A673 (cell line): ENCODE measurements around the gene ASAP2. TPM values are rescaled to one million over a fixed set of nuclear protein-coding genes. Genes with fewer than 3 reads are reported as not detected.

ENCODE experiments used
- BruUV-seq: library from RNA; stranded (reverse); fragments of 400-500 nt; replicated peaks from 2 replicates; lab custom pipeline; 2021; lab: Mats Ljungman, UMichigan
- CTCF ChIA-PET: fragments of 300-600 bp; sonication (Branson Sonifier 250); formaldehyde crosslinking; loops from one replicate; lab custom pipeline; 2022; ENCODE audit warnings: antibody characterized with exemption; lab: Charles Lee
- POLR2A ChIA-PET: fragments of 300-600 bp; sonication (Branson Sonifier 250); formaldehyde crosslinking; loops from one replicate; lab custom pipeline; 2022; ENCODE audit warnings: antibody characterized with exemption; ENCODE audit not compliant: low non-redundant PET; lab: Charles Lee
- DNase-seq: peaks from one replicate; pipeline ENCODE4 v3.0.0-alpha.2; 2015; ENCODE audit warnings: low spot score
- H3K27ac ChIP-seq: fragments of 200-600 bp; sonication (generic); 2 replicates; pipeline ENCODE4 v1.5.1; 2016; ENCODE audit warnings: mixed run types, low read depth, mild to moderate bottlenecking, mixed read lengths, antibody characterized with exemption, low read length; ENCODE audit not compliant: poor library complexity, severe bottlenecking
- H3K27me3 ChIP-seq: fragments of 200-600 bp; sonication (generic); replicated peaks from 2 replicates; pipeline ENCODE4 v1.6.1; 2017; ENCODE audit warnings: mixed run types, low read depth, mild to moderate bottlenecking, mixed read lengths, antibody characterized with exemption, low read length; ENCODE audit not compliant: insufficient read depth, poor library complexity
- H3K36me3 ChIP-seq: fragments of 200-600 bp; sonication (generic); 2 replicates; pipeline ENCODE4 v1.6.1; 2016; ENCODE audit warnings: mixed run types, mild to moderate bottlenecking, mixed read lengths, antibody characterized with exemption, low read length; ENCODE audit not compliant: insufficient read depth, poor library complexity, severe bottlenecking
- H3K4me1 ChIP-seq: fragments of 200-600 bp; sonication (generic); 2 replicates; pipeline ENCODE4 v1.6.1; 2017; ENCODE audit warnings: mixed run types, mild to moderate bottlenecking, mixed read lengths, antibody characterized with exemption, low read length; ENCODE audit not compliant: insufficient read depth, poor library complexity, severe bottlenecking
- H3K4me3 ChIP-seq: fragments of 200-600 bp; sonication (generic); 2 replicates; pipeline ENCODE4 v1.5.1; 2016; ENCODE audit warnings: low read depth, mixed run types, mild to moderate bottlenecking, mixed read lengths, low read length; ENCODE audit not compliant: poor library complexity, severe bottlenecking
- H3K9me3 ChIP-seq: fragments of 200-600 bp; sonication (generic); 2 replicates; pipeline ENCODE4 v1.6.1; 2016; ENCODE audit warnings: mixed run types, low read depth, mild to moderate bottlenecking, mixed read lengths, antibody characterized with exemption, low read length; ENCODE audit not compliant: poor library complexity, severe bottlenecking
- EZH2 ChIP-seq: fragments of 200-600 bp; sonication (generic); IDR thresholded peaks from 2 replicates; pipeline ENCODE4 v1.6.1; 2017; ENCODE audit warnings: borderline replicate concordance, low read depth, mild to moderate bottlenecking, mixed read lengths, antibody characterized with exemption, low read length; ENCODE audit not compliant: poor library complexity, severe bottlenecking
- intact Hi-C: fragments of 100-400 bp; cut with micrococcal nuclease; formaldehyde crosslinking; loops from one replicate; pipeline ENCODE4 v1.10.0; 2022; ENCODE audit not compliant: unreplicated experiment
- total RNA-seq: library from RNA; stranded (reverse); gene quantifications from 2 replicates; pipeline ENCODE4 v1.2.3, GENCODE V29; 2021
- TF ChIP-seq, protein P1 (sequence below): fragments of 300-800, 200-600 bp; sonication (generic); conservative IDR thresholded peaks from 2 replicates; pipeline ENCODE4 v1.5.1; 2017; ENCODE audit warnings: low read depth, mild to moderate bottlenecking, antibody characterized with exemption, low read length, moderate library complexity, mixed read lengths

ASAP2 gene
- total RNA-seq, 1 experiment from 2014 or later: 46.8 TPM

DNA sequence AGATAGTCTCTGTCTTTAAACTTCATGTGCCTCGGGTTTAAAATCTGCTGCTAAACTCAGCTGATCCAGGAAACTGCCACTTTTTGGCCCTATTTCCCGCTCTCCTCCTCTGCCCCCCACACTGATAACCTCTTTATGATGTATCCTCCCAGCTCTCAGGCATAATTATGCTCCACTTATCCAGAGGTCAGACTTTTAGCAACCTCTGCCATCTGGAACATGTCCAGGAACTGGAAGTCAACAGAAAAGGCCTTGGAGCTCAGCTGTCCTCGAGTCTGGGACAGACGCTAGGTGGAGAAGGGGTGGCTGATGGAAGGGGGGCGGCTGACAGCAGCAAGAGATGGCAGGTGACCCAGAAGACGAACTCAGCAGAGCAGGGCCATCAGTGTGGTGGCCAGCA is 41.2 kb downstream of the ASAP2 start:
- intact Hi-C loops: no loop called here
- ChIA-PET POLR2A (no interaction called here), CTCF (no interaction called here)

DNA sequence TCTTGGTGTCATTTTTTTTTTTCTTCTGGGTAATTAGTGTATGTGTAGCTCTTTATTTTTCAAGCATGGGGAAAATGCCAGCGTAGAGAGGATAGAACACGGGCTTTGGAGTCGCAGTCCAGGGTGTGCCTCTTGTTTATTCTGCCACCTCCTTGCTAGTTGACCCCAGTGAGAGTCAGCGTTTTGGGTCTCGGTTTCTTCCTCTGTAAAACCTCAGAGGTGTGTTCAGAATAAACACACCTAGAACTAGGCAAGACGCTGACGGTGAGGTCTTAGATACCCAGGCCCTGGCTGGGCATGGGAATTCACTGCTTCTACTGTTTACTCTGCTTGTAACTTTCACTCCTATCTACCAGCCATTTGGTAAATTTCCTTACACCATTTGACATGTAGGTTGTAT is 41.8 kb downstream of the ASAP2 start:
- H3K9me3 ChIP-seq: no peaks in the 10 kb centered on the region
- CTCF ChIA-PET: no interaction called here
- POLR2A ChIA-PET: no interaction called here
- peaks cover 52% of the 10 kb centered on the region for H3K4me1 ChIP-seq
- intact Hi-C loops: no loop called here
- BruUV-seq: no TSS peak
- no peaks in the 10 kb centered on the region for H3K36me3 ChIP-seq
- H3K27ac ChIP-seq: no peak overlapping the region
- no peak overlapping the region for H3K4me3 ChIP-seq
- TF ChIP-seq EZH2: no peak
- TF ChIP-seq, protein P1, sequence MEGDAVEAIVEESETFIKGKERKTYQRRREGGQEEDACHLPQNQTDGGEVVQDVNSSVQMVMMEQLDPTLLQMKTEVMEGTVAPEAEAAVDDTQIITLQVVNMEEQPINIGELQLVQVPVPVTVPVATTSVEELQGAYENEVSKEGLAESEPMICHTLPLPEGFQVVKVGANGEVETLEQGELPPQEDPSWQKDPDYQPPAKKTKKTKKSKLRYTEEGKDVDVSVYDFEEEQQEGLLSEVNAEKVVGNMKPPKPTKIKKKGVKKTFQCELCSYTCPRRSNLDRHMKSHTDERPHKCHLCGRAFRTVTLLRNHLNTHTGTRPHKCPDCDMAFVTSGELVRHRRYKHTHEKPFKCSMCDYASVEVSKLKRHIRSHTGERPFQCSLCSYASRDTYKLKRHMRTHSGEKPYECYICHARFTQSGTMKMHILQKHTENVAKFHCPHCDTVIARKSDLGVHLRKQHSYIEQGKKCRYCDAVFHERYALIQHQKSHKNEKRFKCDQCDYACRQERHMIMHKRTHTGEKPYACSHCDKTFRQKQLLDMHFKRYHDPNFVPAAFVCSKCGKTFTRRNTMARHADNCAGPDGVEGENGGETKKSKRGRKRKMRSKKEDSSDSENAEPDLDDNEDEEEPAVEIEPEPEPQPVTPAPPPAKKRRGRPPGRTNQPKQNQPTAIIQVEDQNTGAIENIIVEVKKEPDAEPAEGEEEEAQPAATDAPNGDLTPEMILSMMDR: no peak
- no peaks in the 10 kb centered on the region for H3K27me3 ChIP-seq
- no peak for DNase-seq

More for the DNA sequence above, 41.2 kb downstream of the ASAP2 start:
- H3K4me3 ChIP-seq: no peak overlapping the region
- no peaks in the 10 kb centered on the region for H3K9me3 ChIP-seq
- no peak for DNase-seq
- BruUV-seq: no TSS peak
- peak overlapping the region; percentile 13 for H3K27ac ChIP-seq
- no peaks in the 10 kb centered on the region for H3K27me3 ChIP-seq
- H3K36me3 ChIP-seq: no peaks in the 10 kb centered on the region
- no peak for TF ChIP-seq EZH2
- TF ChIP-seq, protein P1: no peak
- H3K4me1 ChIP-seq: peaks cover 52% of the 10 kb centered on the region

DNA sequence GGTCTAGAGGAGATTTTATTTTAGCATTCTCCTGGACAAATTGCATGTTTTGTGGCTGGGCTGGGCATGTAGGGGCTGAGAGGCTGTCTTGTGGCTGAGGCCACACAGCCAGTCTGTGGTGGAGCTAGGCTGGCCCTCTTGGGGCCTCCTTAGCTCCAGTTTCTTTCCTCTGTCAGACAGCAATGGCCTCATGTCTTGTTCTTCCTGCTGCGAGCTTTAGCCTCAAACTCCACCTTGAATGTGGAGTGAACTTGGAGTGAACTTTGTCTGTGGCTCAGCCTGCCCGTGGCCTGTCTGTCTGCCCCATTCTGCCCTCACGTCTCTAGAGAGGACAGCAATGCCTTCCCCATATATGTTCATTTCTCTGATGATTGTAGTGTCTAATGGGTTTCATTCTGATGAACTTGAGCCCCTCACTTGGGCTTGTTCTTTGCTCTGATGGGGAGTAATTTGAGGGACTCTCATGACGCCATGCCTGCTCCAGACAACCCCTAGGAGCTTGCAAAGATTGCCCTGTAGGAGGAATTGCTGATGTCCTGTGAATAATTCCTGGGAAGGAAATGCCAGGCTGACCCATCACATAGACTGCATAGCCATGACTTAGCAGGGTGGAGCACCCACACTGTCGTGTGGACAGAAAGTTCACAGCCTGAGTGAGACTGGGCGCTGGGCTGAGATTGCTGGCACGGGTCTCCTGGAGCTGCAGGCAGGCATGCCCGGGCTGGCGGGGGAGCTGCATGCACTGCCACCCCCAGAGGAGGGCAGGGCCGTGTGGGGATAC is 42.6 kb downstream of the ASAP2 start:
- intact Hi-C loops: no loop called here
- Histone ChIP-seq H3K4me1 (peaks cover 52% of the 10 kb centered on the region), H3K27me3 (no peaks in the 10 kb centered on the region), H3K36me3 (no peaks in the 10 kb centered on the region), H3K4me3 (no peak overlapping the region), H3K9me3 (no peaks in the 10 kb centered on the region), H3K27ac (peak overlapping the region; percentile 10)
- ChIA-PET CTCF (no interaction called here), POLR2A (no interaction called here)
- BruUV-seq: no TSS peak
- no peak for DNase-seq
- TF ChIP-seq, protein P1: no peak
- TF ChIP-seq EZH2: no peak
